Heart right ventricle (tissue), 16 donors: ENCODE results near the gene MINDY4. TPM values are rescaled to one million over a fixed set of nuclear protein-coding genes. Genes with fewer than 3 reads are reported as not detected.
A peak's percentile ranks its signal among the peaks of the same experiment; 100 is the strongest.

ENCODE experiments used
- ATAC-seq, 8 donors: fragments of 200-7000 bp; cut with Tn5 transposase; one replicate each; pipeline ENCODE4 v1.9.1; 2020; ENCODE audit warnings: mild to moderate bottlenecking in 8 of 8, moderate library complexity in 8 of 8, moderate number of reproducible peaks in 1 of 8
- DNase-seq, 2 donors: peaks; one replicate each; pipeline ENCODE4 v3.0.0-alpha.2; 2020
- H3K27ac ChIP-seq, 10 donors: fragments of 200-600 bp; sonication (generic) in 2 of 10; one replicate each; pipeline versions ENCODE4 v1.5.0 to v1.8.0; 2020 to 2022; ENCODE audit warnings: mild to moderate bottlenecking in 3 of 10
- H3K27me3 ChIP-seq, 7 donors: fragments of 200-600 bp; one replicate each; pipeline ENCODE4 v1.8.0; 2021 to 2022; ENCODE audit warnings: mild to moderate bottlenecking in 2 of 7
- H3K36me3 ChIP-seq, 9 donors: fragments of 200-600 bp; sonication (generic) in 1 of 9; one replicate each; pipeline versions ENCODE4 v1.5.0 to v1.8.0; 2020 to 2022; ENCODE audit warnings: mild to moderate bottlenecking in 2 of 9
- H3K4me1 ChIP-seq, 9 donors: fragments of 200-600 bp; sonication (generic) in 1 of 9; one replicate each; pipeline versions ENCODE4 v1.5.0 to v1.8.0; 2020 to 2022; ENCODE audit warnings: mild to moderate bottlenecking in 4 of 9
- H3K4me3 ChIP-seq, 10 donors: fragments of 200-600 bp; sonication (generic) in 2 of 10; one replicate each; pipeline versions ENCODE4 v1.5.0 to v1.8.0; 2020 to 2022; ENCODE audit warnings: mild to moderate bottlenecking in 7 of 10, moderate library complexity in 2 of 10
- H3K9me3 ChIP-seq, 11 donors: fragments of 200-600 bp in 10 of 11; sonication (generic) in 2 of 11; one replicate each; pipeline versions ENCODE4 v1.5.0 to v1.8.0; 2013 to 2022; ENCODE audit warnings: mild to moderate bottlenecking in 2 of 11, control low read depth in 1 of 11, moderate library complexity in 1 of 11
- CTCF ChIP-seq, 9 donors: fragments of 200-600 bp; sonication (generic) in 2 of 9; IDR thresholded peaks; one replicate each; pipeline versions ENCODE4 v1.5.0 to v1.8.0; 2021 to 2022; ENCODE audit warnings: antibody characterized with exemption in 9 of 9, mild to moderate bottlenecking in 5 of 9, moderate library complexity in 1 of 9
- WGBS, 2 donors: extraction: QIAGEN DNeasy Blood & Tissue Kit; methylation state at CpG; one replicate each; pipeline ENCODE4 v1.1.7; 2013; ENCODE audit warnings: inconsistent platforms in 1 of 2; 5-methylcytosine and 5-hydroxymethylcytosine counted together
- intact Hi-C, 10 donors: fragments of 100-400 bp; cut with DNase I; formaldehyde crosslinking; loops; one replicate each; pipeline versions ENCODE4 v1.11.1 to v1.14.2; 2022
- polyA plus RNA-seq, 2 donors: library from polyadenylated mRNA; stranded (reverse); fragments of 200-250 nt; gene quantifications; one replicate each; pipeline ENCODE4 v1.2.3, GENCODE V29; 2013
- total RNA-seq, 10 donors: library from RNA; stranded (reverse); fragmentation: NEBNext Ultra II Directional in 3 of 10; extraction: Animal tissue kit (Norgen Biotek cat#: 25700) in 3 of 10; gene quantifications; one replicate each; pipeline versions ENCODE4 v1.2.1 to v1.2.4, GENCODE V29; 2021 to 2023
- donor health status: Arrhythmogenic right ventricular cardiomyopathy.
- donor health status: ischemic (EF 13 %, LVEDD 7.1; RV severe dilation, severe dysfunction).
- donor health status: healthy with polysubstance abuse.
- donor health status: DM: no; HTN: yes; CAD: no.
- donor health status: DM: no; HTN: no; CAD: no.
- donor health status: ischemic (EF 25% LVEDD 6.9; RV normal size, moderate dysfunction).
- donor health status: ischemic (EF 25% LVEDD 5.7; RV mildly dilated, moderate dysfunction).
- donor health status: healthy.
- donor health status: DM: yes; HTN: yes; CAD: no.
- donor health status: Ischemic cardiomyopathy.
- donor health status: ischemic (EF 35%, LVEDD 5.7; RV mildly dilated, moderate dysfunction).
- donor health status: nonischemic (EF 11% LVEDD 7.7; RV severe dilation, severe dysfunction).
- donor health status: DM: yes; HTN: yes; CAD: no.
- donor health status: PGD.
- donor health status: ischemic (EF 29% LVEDD 5.4; RV normal size, mild dysfunction).
- donor health status: nonischemic (EF 23%, LVEDD 6.1; RV moderate dilation, normal function).

Gene MINDY4
- total and polyA plus RNA-seq, 12 donors, result 1.9 to 5.4 (median 2.8) TPM

GRCh38 chr7:30837581-30837980, 66.4 kb downstream of the MINDY4 start:
- Histone ChIP-seq H3K4me3 (no peak overlapping the region), H3K27me3 (no peaks in the 10 kb centered on the region), H3K4me1 (peaks cover 0 to 21% (median 13%) of the 10 kb centered on the region in 9 donors), H3K9me3 (peaks cover 0 to 23% (median 0%) of the 10 kb centered on the region in 11 donors), H3K36me3 (peaks cover 0 to 43% (median 0%) of the 10 kb centered on the region in 9 donors), H3K27ac (no peak overlapping the region)
- no peak for ATAC-seq
- 92 to 95% methylated on average over 4 of the region's 4 CpGs for WGBS, 2 donors
- intact Hi-C loops, result no loop called here
- no peak for DNase-seq
- TF ChIP-seq CTCF (IDR thresholded peaks at IDR 0.05), result no peak

GRCh38 chr7:30838008-30838407, 66.8 kb downstream of the MINDY4 start:
- no peak for ATAC-seq
- peaks cover 0 to 19% (median 0%) of the 10 kb centered on the region in 11 donors for H3K9me3 ChIP-seq
- no peaks in the 10 kb centered on the region for H3K27me3 ChIP-seq
- peaks cover 0 to 44% (median 0%) of the 10 kb centered on the region in 9 donors for H3K36me3 ChIP-seq
- WGBS, 2 donors, result 97 to 98% methylated on average over 5 of the region's 5 CpGs
- intact Hi-C loops, result no loop called here
- H3K4me1 ChIP-seq, result peaks cover 0 to 25% (median 14%) of the 10 kb centered on the region in 9 donors
- no peak for TF ChIP-seq CTCF (IDR thresholded peaks at IDR 0.05)
- DNase-seq, result no peak
- H3K27ac ChIP-seq, result no peak overlapping the region
- H3K4me3 ChIP-seq, result no peak overlapping the region

GRCh38 chr7:30840141-30841024, 69.2 kb downstream of the MINDY4 start:
- 73 to 75% methylated on average over 6 of the region's 6 CpGs for WGBS, 2 donors
- no peak for TF ChIP-seq CTCF (IDR thresholded peaks at IDR 0.05)
- Histone ChIP-seq H3K4me3 (no peak overlapping the region), H3K36me3 (peaks cover 0 to 44% (median 0%) of the 10 kb centered on the region in 9 donors), H3K4me1 (peaks cover 0 to 45% (median 32%) of the 10 kb centered on the region in 9 donors), H3K27ac (peak overlapping the region in 7 of 10 donors; percentile 8 to 65 (median 27)), H3K9me3 (no peaks in the 10 kb centered on the region), H3K27me3 (no peaks in the 10 kb centered on the region)
- no peak for DNase-seq
- ATAC-seq, result peak in 5 of 8 donors; percentile 23 to 50 (median 40)
- intact Hi-C loops, result no loop called here

GRCh38 chr7:30841025-30841735, 70.0 kb downstream of the MINDY4 start:
- peak overlapping the region in 6 of 10 donors; percentile 8 to 65 (median 31) for H3K27ac ChIP-seq

More at GRCh38 chr7:30841025-30841735, 70.0 kb downstream of the MINDY4 start:
- no peak for DNase-seq
- ATAC-seq, result peak in 2 of 8 donors; percentile 23 to 36
- Histone ChIP-seq H3K9me3 (no peaks in the 10 kb centered on the region), H3K4me1 (peaks cover 0 to 53% (median 40%) of the 10 kb centered on the region in 9 donors), H3K4me3 (no peak overlapping the region), H3K27me3 (no peaks in the 10 kb centered on the region), H3K36me3 (peaks cover 0 to 40% (median 0%) of the 10 kb centered on the region in 9 donors)
- intact Hi-C loops, result no loop called here
- no peak for TF ChIP-seq CTCF (IDR thresholded peaks at IDR 0.05)
- 56 to 64% methylated on average over 19 of the region's 19 CpGs for WGBS, 2 donors
